Esophagus squamous epithelium (tissue), 5 donors: ENCODE results near the gene TPSG1. TPM values are rescaled to one million over a fixed set of nuclear protein-coding genes. Genes with fewer than 3 reads are reported as not detected.
"Not testable (repeated sequence)": the region's sequence is repeated elsewhere in the genome, so short reads cannot be mapped to it uniquely, and the experiment has no call there.

Source experiments
- DNase-seq: peaks from one replicate; lab custom pipeline; 2025; lab: John Stamatoyannopoulos, UW
- H3K27ac ChIP-seq, 4 donors: fragments of 200-600 bp; sonication (generic); one replicate each; pipeline ENCODE4 v1.5.1; 2016 to 2019; ENCODE audit warnings: mild to moderate bottlenecking in 1 of 4
- H3K27me3 ChIP-seq, 4 donors: fragments of 200-600 bp; sonication (generic); 1 replicate in 3 of 4; 2 replicates in 1 of 4; pipeline versions ENCODE4 v1.5.1 to v1.6.0; 2017 to 2021; ENCODE audit warnings: antibody characterized with exemption in 1 of 4
- H3K36me3 ChIP-seq, 3 donors: fragments of 200-600 bp; sonication (generic); one replicate each; pipeline ENCODE4 v1.5.1; 2016 to 2019
- H3K4me1 ChIP-seq, 3 donors: fragments of 200-600 bp; sonication (generic); one replicate each; pipeline ENCODE4 v1.5.1; 2017 to 2019
- H3K4me3 ChIP-seq, 4 donors: fragments of 200-600 bp; sonication (generic); 1 replicate in 3 of 4; 2 replicates in 1 of 4; pipeline ENCODE4 v1.5.1; 2016 to 2019; ENCODE audit warnings: mild to moderate bottlenecking in 2 of 4, moderate library complexity in 1 of 4
- H3K9me3 ChIP-seq, 3 donors: fragments of 200-600 bp; sonication (generic); one replicate each; pipeline ENCODE4 v1.5.1; 2016 to 2019
- CTCF ChIP-seq, 6 experiments: fragments of 450-650 bp in 4 of 6; fragments of 200-600 bp in 2 of 6; sonication (generic) in 2 of 6; IDR thresholded peaks; one replicate each; pipeline ENCODE4 v1.5.1; 2016 to 2019; ENCODE audit warnings: antibody characterized with exemption in 6 of 6, mild to moderate bottlenecking in 4 of 6, moderate library complexity in 4 of 6
- POLR2A ChIP-seq, 4 donors: fragments of 450-650 bp; IDR thresholded peaks; one replicate each; pipeline ENCODE4 v1.6.1; 2017; ENCODE audit warnings: antibody characterized with exemption in 4 of 4, mild to moderate bottlenecking in 4 of 4, moderate library complexity in 3 of 4
- WGBS, 2 donors: methylation state at CpG; one replicate each; pipeline ENCODE4 v1.1.5; 2018; 5-methylcytosine and 5-hydroxymethylcytosine counted together
- intact Hi-C: fragments of 100-400 bp; cut with DNase I; formaldehyde crosslinking; loops from one replicate; pipeline ENCODE4 v1.15.0; 2022
- total RNA-seq, 4 donors: library from RNA; depleted of rRNA; stranded (reverse); fragments of >200 nt; gene quantifications; one replicate each; pipeline ENCODE4 v1.1.0, GENCODE V29; 2016
- donor health status: DM: yes; HTN: yes; CAD: no.

The TPSG1 gene
- total RNA-seq, 4 donors from 2014 or later = 0.27 TPM; not detected in 3

- no peak overlapping the region for H3K27ac ChIP-seq
- 56% methylated on average over 5 of the region's 7 CpGs; no CpG with 5 or more reads in 1 of the 2 donors for WGBS, 2 donors
- intact Hi-C loops = no loop called here
These were observed 35.6 kb downstream of the TPSG1 start for GRCh38 chr16:1189455-1189854.

GRCh38 chr16:1188432-1189189 is 36.5 kb downstream of the TPSG1 start:
- peaks cover 0 to 10% (median 0%) of the 10 kb centered on the region in 4 donors for H3K27me3 ChIP-seq
- 25 to 52% methylated on average over 2 to 3 of the region's 32 CpGs for WGBS, 2 donors
- no peaks in the 10 kb centered on the region for H3K36me3 ChIP-seq
- H3K4me3 ChIP-seq = no peak overlapping the region
- no peak overlapping the region for H3K27ac ChIP-seq
- TF ChIP-seq CTCF (IDR thresholded peaks at IDR 0.05) = no peak
- TF ChIP-seq POLR2A (IDR thresholded peaks at IDR 0.05) = no peak
- no peaks in the 10 kb centered on the region for H3K9me3 ChIP-seq
- intact Hi-C loops = no loop called here
- no peak for DNase-seq
- H3K4me1 ChIP-seq = peaks cover 0 to 22% (median 7%) of the 10 kb centered on the region in 3 donors

More at GRCh38 chr16:1189455-1189854, 35.6 kb downstream of the TPSG1 start:
- Histone ChIP-seq H3K4me1 (peaks cover 0 to 24% (median 6%) of the 10 kb centered on the region in 3 donors), H3K36me3 (no peaks in the 10 kb centered on the region), H3K4me3 (no peak overlapping the region), H3K27me3 (peaks cover 0 to 10% (median 0%) of the 10 kb centered on the region in 4 donors), H3K9me3 (no peaks in the 10 kb centered on the region)
- DNase-seq = no peak
- TF ChIP-seq POLR2A (IDR thresholded peaks at IDR 0.05) (no peak), CTCF (IDR thresholded peaks at IDR 0.05) (no peak)

DNA sequence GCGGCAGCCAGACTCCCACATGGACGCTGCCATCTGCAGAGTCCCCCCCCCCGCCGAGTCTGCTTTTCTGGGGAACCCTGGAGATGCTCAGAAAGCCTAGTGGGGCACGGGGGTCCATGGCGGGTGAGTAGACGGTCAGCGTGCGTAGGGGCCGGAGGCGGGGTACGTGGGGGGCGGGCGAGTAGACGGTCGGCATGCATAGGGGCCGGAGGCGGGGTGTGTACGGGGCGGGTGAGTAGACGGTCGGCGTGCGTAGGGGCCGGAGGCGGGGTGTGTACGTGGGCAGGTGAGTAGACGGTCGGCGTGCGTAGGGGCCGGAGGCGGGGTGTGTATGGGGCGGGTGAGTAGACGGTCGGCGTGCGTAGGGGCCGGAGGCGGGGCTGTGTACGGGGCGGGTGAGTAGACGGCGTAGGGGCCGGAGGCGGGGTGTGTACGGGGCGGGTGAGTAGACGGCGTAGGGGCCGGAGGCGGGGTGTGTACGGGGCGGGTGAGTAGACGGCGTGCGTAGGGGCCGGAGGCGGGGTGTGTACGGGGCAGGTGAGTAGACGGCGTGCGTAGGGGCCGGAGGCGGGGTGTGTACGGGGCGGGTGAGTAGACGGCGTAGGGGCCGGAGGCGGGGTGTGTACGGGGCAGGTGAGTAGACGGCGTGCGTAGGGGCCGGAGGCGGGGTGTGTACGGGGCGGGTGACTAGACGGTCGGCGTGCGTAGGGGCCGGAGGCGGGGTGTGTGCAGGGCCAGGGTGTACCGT is 39.4 kb downstream of the TPSG1 start:
- not testable (repeated sequence) for DNase-seq
- WGBS, 2 donors = 98% methylated on average over 8 of the region's 86 CpGs; no CpG with 5 or more reads in 1 of the 2 donors

GRCh38 chr16:1184980-1185379 is 40.1 kb downstream of the TPSG1 start:
- Histone ChIP-seq H3K4me3 (no peak overlapping the region), H3K4me1 (peaks cover 3 to 43% (median 34%) of the 10 kb centered on the region in 3 donors), H3K9me3 (no peaks in the 10 kb centered on the region), H3K36me3 (no peaks in the 10 kb centered on the region), H3K27me3 (peaks cover 0 to 46% (median 0%) of the 10 kb centered on the region in 4 donors), H3K27ac (peak overlapping the region in 1 of 4 donors; percentile 83)
- TF ChIP-seq CTCF (IDR thresholded peaks at IDR 0.05) (no peak), POLR2A (IDR thresholded peaks at IDR 0.05) (no peak)
- WGBS, 2 donors = 91 to 94% methylated on average over 11 to 16 of the region's 18 CpGs
- no peak for DNase-seq
- intact Hi-C loops = no loop called here

More for the DNA sequence above, 39.4 kb downstream of the TPSG1 start:
- H3K4me1 ChIP-seq = peaks cover 3 to 36% (median 28%) of the 10 kb centered on the region in 3 donors
- H3K27ac ChIP-seq = peak overlapping the region in 1 of 4 donors; percentile 83
- H3K9me3 ChIP-seq, intact Hi-C loops, H3K4me3 ChIP-seq, H3K36me3 ChIP-seq: not testable (repeated sequence)
- peaks cover 0 to 39% (median 0%) of the 10 kb centered on the region in 4 donors for H3K27me3 ChIP-seq

GRCh38 chr16:1184156-1184868 is 40.8 kb downstream of the TPSG1 start:
- H3K27me3 ChIP-seq = peaks cover 0 to 49% (median 0%) of the 10 kb centered on the region in 4 donors
- peak overlapping the region in 3 of 4 donors; percentile 12 to 89 (median 83) for H3K27ac ChIP-seq
- H3K4me1 ChIP-seq = peaks cover 3 to 43% (median 34%) of the 10 kb centered on the region in 3 donors
- TF ChIP-seq CTCF (IDR thresholded peaks at IDR 0.05) = peak in 1 of 6 experiments; percentile 9
- no peak for TF ChIP-seq POLR2A (IDR thresholded peaks at IDR 0.05)
- no peak overlapping the region for H3K4me3 ChIP-seq
- H3K9me3 ChIP-seq = no peaks in the 10 kb centered on the region
- intact Hi-C loops = no loop called here
- no peak for DNase-seq
- 84 to 86% methylated on average over 5 to 6 of the region's 26 CpGs for WGBS, 2 donors
- H3K36me3 ChIP-seq = no peaks in the 10 kb centered on the region
